GM19023 (cell line): ENCODE data around the gene PIGQ.

Experiments
- ATAC-seq: cut with Tn5 transposase; IDR thresholded peaks from one replicate; pipeline ENCODE4 v1.9.1; 2021; ENCODE audit warnings: mild to moderate bottlenecking, moderate library complexity; ENCODE audit not compliant: unreplicated experiment

Gene PIGQ

DNA sequence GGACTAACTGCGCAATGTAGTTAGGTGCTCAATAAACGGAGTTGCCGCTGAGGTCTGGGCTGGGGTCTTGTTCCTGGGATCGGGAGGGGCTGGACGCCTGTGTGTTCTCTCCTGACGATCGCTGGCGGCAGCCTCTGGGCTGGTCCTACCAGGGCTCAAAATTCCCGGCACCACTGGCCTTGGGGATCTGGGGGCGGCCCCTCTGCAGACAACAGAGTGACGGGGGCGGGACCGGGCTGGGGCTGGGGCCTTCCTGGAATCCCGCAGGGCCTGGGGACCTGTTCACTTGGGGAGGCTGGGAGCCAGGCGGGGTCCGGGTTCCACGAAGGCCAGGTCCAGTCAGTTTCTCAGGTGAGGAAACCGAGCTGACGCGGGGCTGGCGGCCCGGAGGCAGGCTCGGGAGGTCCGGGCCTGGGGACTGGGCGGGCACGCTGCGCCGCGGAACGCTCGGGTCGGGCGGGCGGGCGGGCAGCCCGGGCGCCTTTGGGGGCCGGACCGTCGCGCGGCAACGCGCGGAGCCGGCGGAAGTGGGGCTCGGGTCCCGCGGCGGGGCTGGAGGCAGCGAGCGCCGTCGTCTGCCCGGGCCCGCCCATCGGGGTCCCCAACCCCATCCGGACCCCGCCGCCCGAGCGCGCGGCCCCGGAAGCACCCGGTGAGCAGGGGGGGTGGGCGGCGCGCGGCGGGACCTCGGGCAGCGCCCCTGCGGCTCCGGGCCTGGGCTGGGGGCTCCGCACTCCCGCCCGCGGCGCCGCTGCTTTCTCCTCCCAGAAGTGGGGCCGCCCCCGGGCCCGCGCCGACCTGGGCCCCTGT, at the start of gene PIGQ:
Gene PIGQ (plus strand): TSS at position 524 of the 810 bp plus-strand sequence. CDS start 4,107 bp downstream, outside the sequence.
- peak; percentile 48 for ATAC-seq

DNA sequence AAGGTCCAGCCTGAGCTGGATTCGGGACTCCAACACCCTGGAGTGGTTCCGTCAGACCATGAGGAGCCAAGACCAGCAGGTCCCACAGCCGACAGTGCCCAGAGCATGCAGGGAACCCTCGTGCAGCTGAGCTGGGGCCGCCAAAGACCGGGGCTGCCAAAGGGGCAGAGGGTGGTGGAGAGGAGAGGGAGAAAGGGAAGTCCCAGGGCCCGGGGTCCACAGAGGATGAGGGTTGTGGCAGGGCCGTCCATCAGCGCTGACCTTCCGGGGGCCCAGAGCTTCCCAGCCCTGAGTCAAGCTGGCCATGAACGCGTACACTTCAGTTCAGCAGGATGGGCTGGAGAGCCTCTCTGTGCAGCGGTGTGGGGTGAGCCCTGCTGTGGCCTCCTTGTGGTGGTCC, 48.9 kb upstream of the PIGQ start:
- ATAC-seq = no peak

- ATAC-seq = no peak
These were observed 48.2 kb upstream of the PIGQ start for GRCh38 chr16:521381-522210.

DNA sequence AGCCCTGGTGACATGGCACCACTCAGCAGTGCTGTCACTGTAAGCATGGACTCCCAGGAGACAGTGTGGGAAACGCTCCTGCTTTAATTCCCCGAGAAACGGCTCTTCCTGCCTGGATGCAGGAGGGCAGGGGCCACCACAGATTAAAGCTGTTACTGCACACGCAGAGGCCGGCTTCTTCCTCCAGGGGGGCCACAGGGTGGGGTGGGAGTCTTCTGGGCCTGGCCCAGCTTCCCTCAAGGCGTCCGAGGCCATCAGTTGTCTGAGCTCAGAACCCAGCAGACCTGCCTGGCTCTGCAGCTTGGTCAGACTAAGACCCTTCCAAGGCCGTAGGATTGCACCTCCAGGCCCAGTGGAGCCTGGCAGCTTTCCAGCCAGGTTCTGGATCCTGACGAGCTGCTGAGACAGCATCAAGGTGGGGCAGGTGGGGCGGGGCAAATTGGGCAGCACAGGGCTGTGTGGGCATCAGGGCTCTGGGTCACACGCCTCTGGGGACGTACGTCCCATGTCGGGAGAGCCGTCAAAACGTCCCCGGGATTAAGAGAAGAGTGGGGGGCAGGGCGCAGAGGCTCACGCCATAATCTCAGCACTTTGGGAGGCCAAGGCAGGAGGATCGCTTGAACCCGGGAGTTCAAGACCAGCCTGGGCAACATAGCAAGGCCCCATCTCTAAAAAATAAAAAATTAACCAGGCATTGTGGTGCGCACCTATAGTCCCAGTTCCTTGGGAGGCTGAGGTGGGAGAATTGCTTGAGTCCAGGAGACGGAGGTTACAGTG, 47.3 kb upstream of the PIGQ start:
- ATAC-seq = no peak

GRCh38 chr16:523097-523741, 46.5 kb upstream of the PIGQ start:
- ATAC-seq = no peak

DNA sequence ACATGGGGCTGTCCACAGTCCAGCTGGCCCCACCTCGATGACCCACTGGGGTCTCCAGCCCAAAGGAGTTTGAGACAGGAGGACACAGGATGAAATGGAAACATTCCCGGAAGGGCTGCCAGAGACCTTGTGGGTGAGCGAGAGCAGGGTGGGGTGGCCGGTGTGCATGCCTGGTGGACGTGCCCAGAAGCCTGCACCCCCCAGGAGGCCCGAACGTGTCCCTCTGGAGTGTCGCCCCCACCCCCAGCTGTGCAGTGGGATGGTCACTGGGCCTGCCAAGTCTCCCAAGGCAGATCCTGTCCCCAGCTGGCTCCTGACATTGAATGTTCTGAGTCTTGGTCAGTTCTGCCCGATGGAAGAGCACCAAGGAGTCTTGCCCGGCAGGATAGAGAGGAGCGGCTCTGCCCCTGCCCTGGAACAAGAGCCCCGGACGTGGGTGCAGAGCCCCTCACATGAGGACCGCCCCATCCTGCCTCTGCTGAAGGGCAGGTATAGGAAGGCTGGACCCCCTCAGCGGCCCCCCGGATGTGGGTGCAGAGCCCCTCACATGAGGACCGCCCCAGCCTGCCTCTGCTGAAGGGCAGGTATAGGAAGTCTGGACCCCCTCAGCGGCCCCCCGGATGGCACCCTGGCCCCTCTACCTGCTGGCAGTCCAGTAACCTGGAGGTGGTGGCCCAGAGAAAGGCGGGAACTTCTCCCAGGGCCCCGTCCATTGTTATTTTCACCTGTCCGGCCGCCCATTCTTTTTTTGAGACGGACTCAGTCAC, 45.3 kb upstream of the PIGQ start:
- no peak for ATAC-seq

DNA sequence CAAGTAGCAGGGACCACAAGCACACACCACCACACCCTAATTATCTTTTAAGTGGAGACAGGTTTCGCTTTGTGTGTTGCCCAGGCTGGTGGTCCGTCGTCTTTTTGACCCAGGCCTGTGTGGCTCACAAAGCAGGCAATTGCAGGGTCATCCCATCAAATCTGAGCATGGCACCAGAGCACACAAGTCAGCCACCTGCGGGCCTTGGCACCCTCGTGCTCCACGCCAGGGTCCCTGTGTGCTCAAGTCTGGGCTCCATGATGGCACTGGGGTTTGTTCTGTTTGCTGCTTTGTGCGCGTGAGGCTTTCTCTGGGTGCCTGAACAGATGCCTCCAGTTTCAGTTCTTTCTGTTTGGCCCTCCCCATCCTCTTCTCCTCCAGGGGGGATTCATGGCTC, 44.6 kb upstream of the PIGQ start:
- no peak for ATAC-seq

GRCh38 chr16:525520-526180, 44.1 kb upstream of the PIGQ start:
- no peak for ATAC-seq

DNA sequence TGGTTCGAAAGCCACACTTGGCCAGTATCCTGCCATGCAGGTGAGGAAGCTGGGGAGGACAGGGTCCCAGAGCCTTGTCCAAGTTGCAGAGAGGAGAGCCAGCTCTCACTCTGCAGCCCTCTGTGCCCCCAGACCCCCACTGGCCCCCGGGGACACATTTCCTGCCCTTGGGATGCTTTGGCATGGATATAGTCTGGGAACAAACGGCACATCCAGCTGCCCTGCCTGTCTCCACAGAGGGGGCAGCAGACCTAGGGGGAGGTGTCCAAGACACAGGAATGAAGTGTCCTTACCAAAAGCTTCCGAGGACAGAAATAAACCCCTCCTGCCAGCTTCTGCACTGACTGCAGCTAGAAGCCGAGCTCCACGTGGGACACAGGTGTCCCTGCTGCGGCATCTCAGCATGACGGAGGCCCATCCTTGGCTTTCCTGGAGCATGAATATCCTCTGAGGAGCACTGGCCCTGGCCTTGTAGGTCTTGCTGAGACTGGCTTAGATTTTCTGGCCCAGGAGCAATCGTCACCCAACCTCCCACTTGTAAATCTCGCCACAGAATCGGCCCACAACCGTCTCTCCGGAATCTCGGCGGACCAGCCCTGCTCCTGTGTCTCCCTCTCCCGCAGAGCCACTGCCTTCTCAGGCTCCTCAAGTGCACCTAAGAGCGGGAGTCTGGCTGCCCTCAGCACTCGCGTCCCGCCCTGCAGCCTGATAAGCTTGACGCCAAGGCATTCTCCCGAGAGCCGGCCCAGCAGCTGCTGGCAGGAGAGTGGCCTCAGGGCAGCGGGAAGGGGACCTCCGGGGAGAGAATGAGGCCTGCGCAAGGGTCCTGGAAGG, 43.4 kb upstream of the PIGQ start:
- ATAC-seq = no peak

GRCh38 chr16:527015-527903, 42.5 kb upstream of the PIGQ start, which contains the start of gene CAPN15:
CAPN15 (plus strand) TSS chr16:527712; CDS start chr16:546839, 19,127 bp downstream.
- peak; percentile 64 for ATAC-seq

- no peak for ATAC-seq
These were observed 41.4 kb upstream of the PIGQ start for GRCh38 chr16:528111-529011.

DNA sequence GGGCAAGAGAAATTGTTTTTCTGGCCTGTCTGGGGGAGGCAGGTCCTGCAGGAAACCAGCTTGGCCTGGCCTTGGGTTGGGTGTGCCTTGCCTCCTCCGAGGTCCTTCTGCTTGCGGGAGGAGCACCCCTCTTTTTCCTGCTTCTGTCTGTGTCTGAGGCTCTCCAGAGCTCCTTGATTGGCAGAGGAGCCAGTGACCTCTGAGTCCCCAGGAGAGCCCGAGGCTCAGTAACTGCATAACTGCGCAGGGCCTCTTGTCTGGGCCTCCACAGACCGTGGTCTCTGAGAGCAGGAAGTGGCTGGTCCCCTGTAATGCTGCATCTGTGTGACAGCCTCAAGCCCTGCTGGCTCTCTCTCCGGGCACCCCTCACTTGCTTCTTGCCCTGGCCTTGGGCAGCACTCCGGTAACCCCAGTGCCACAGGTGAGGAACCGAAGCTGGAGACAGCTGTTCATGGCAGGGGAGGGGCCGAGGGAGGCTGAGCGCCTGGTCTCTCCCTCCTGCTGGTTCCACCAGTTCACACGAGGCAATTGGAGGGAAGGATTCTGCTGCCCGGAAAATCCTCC, 40.7 kb upstream of the PIGQ start:
- ATAC-seq = no peak

- no peak for ATAC-seq
These were observed 39.5 kb upstream of the PIGQ start for GRCh38 chr16:530111-530817.

DNA sequence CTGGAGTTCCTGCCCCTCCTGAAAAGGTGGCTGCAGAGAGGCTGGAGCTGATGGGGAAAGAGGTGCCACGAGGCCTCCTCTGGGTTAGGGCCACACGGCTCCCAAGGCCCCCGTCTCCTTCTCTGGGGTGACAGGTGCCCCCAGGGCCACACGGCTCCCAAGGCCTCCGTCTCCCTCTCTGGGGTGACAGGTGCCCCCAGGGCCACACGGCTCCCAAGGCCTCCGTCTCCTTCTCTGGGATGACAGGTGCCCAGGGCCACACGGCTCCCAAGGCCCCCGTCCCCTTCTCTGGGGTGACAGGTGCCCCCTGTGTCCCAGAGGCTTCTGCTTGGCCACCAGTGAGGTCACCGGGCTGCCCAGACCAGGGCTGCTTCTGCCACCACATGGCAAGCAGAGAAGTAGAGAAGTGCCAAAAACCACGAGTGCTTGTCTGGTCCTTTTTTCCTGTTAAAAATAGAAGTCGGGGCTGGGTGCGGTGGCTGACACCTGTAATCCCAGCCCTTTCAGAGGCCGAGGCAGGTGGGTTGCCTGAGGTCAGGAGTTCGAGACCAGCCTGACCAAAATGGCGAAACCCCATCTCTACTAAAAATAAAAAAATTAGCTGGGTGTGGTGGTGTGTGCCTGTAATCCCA, 38.2 kb upstream of the PIGQ start:
- ATAC-seq = no peak
